GM13976 (cell line): ENCODE measurements around the gene HYAL2.

Experiments used
- DNase-seq: peaks from one replicate; pipeline ENCODE4 v3.0.0; 2012; ENCODE audit warnings: low spot score
- CTCF ChIP-seq: IDR thresholded peaks from 2 replicates; pipeline ENCODE4 v1.5.1; 2012; ENCODE audit warnings: borderline replicate concordance, mild to moderate bottlenecking; ENCODE audit not compliant: insufficient read depth; ENCODE audit errors: extremely low read depth, missing control alignments, control extremely low read depth
- in situ Hi-C: fragments of 300-500 bp; cut with MboI; formaldehyde crosslinking; loops from one replicate; pipeline ENCODE4 v1.12.0; 2022; ENCODE audit warnings: low sequenced_read_pairs, mixed read lengths, inconsistent platforms; ENCODE audit not compliant: unreplicated experiment

The HYAL2 gene

GRCh38 chr3:50350527-50351322 lies 28.2 kb upstream of the HYAL2 start, which contains the start of the genes CYB561D2 and NPRL2:
CYB561D2 (plus strand) TSS chr3:50350862; CDS start chr3:50351434, 572 bp downstream.
NPRL2 (minus strand) TSS chr3:50350775; CDS start chr3:50350652, 123 bp downstream.
- DNase-seq: peak; percentile 97
- in situ Hi-C loops: no loop called here
- TF ChIP-seq CTCF: no peak

GRCh38 chr3:50350213-50350526 lies 27.6 kb upstream of the HYAL2 start:
- in situ Hi-C loops: no loop called here
- no peak for TF ChIP-seq CTCF
- DNase-seq: no peak

- in situ Hi-C loops: no loop called here
- DNase-seq: peak; percentile 73
Observed at GRCh38 chr3:50347187-50347813, 24.8 kb upstream of the HYAL2 start.

GRCh38 chr3:50345586-50346234 lies 23.2 kb upstream of the HYAL2 start, which contains the start of gene ZMYND10:
ZMYND10 (minus strand) TSS chr3:50345732; CDS start chr3:50345579, 153 bp downstream.
- DNase-seq: peak; percentile 89
- in situ Hi-C loops: no loop called here
- no peak for TF ChIP-seq CTCF

More at GRCh38 chr3:50347187-50347813, 24.8 kb upstream of the HYAL2 start:
- peak; percentile 51 for TF ChIP-seq CTCF

GRCh38 chr3:50345008-50345407 lies 22.5 kb upstream of the HYAL2 start:
- no peak for DNase-seq
- no peak for TF ChIP-seq CTCF
- in situ Hi-C loops: no loop called here

- no peak for TF ChIP-seq CTCF
- in situ Hi-C loops: no loop called here
Observed at GRCh38 chr3:50342813-50343633, 20.5 kb upstream of the HYAL2 start.

More at GRCh38 chr3:50342813-50343633, 20.5 kb upstream of the HYAL2 start:
- DNase-seq: no peak
